HG02623 (cell line): ENCODE results near the gene CTCFL.

Experiments
- ATAC-seq: cut with Tn5 transposase; IDR thresholded peaks from one replicate; pipeline ENCODE4 v1.9.1; 2021; ENCODE audit warnings: moderate library complexity; ENCODE audit not compliant: unreplicated experiment

Gene CTCFL

GRCh38 chr20:57524511-57525176 lies at the start of gene CTCFL:
Gene CTCFL (minus strand): TSS chr20:57525140. CDS start chr20:57524205, 935 bp downstream.
- ATAC-seq, result no peak

GRCh38 chr20:57573894-57574293 lies 49.0 kb upstream of the CTCFL start:
- no peak for ATAC-seq

DNA sequence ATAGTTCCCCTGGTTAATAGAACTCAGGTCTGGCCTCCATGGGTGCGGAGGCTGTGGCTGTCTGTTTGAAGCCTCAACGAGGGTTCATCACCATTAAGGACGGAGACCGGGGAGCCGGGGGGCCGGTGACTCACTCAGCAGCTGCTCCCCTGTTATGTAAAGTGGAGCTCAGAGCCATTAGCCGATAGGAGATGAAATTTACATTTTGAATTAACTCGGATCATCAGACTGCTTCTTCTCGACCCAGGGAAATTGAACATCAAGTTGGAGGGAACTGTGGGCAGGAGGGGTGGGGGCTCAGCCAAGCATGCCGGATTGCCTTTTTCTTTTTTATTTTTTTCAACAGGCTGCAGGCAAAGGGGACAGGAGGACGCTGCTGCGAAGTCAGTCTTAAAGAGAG lies 48.3 kb upstream of the CTCFL start:
- no peak for ATAC-seq

DNA sequence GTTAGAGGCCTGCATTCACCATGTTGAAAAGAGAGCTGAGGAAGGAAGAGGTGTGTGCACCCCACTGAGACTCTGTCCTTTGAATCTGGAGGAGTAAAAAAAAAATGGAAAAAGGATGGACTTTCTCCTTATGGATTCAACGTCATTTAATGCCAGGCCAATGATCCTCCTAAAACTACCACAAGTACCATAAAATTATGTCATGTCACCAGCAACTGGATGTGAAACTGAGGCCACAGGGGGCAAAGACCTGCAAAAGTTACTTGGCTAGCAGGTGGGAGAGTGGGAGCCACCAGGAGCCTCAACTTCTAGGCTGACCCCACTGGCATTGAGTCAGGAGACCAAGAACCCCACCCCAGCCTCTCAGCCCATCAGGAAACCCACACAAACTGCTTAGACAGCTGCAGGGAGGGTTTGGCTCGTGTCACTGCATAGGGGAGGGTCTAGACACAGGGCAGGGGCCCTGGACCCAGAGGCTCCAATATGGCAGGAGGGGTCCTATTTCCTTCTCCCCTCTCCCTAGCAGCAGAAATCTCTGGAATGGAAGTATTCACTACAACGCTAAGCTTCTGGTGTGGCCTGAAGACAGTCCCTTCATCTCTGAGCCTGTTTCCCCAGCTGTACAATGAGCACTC lies 47.0 kb upstream of the CTCFL start:
- ATAC-seq, result no peak

DNA sequence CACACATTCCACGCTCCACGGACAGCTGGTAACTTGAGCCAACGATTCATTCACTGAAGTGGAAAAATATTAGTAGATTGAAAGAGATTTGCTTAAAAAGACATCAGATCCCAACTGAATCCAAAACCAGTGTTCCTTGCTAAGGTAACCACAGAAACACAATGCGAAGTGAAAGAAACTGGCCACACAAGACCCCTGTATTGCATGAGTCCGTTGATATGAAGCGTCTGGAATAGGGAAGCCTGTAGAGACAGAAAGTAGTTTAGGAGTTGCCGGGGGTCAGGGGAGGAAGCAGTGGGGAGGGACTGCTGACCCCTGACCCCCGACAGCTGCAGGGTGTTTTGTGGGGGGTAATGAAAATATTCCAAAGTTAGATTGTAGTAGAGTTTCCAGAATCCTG lies 46.0 kb upstream of the CTCFL start:
- no peak for ATAC-seq

- ATAC-seq, result no peak
Measured at GRCh38 chr20:57570145-57570850, 45.4 kb upstream of the CTCFL start.

DNA sequence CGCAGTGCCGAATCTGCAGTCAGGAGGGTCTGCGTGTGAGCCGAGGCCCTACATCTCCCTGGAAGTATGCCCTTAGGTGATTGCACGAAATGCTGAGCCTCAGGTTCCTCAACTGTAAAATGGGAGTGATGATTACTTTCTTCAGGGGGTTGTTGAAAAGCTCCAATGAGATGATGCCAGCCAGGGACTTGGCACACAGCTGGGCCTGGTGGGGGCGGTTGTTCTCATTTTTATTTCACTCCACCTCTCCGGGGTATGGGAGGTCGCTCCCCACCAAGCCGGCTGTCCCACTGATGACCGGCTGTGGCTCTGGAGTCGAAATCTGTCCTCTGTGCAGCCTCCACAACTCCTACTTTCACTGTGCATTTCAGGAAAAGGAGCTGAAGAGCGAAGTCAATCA lies 44.0 kb upstream of the CTCFL start:
- no peak for ATAC-seq

DNA sequence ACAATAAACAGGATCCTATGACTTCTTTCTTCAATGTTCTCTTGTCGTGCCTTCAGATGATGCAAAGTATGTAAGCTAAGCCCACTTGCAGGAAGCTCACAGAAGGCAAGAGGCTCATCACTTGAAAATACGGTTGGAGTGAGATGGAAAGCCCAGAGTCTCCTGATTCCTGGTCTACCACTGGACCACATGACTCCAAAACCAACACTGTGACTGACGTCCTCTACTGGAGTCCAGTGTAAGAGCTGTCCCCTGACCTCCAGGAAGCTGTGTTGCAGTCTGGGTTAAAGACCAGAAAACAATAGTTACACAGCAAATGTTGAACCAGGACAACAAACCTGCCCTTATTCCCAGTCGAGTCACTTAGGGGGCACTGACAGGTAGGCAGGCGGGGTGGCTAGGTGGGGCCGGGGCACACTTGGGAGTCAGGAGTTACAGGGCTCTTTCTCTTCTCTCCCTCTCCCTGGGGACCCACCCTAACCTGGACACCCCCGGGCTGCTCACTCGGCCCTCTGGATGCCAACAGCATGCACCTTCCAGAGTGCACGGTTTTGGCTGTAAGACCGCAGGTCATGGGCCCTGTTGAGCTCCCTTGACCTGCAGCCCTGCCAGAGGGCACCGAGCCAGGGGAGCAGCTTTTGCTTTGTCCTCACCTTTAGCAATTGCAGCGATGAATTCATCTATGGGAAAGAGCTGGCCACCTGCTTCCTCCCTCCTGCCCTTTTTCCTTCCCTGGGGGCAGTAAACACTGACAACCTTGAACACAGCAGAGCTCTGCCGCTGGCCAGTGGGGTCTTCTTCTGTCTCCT lies 43.4 kb upstream of the CTCFL start:
- no peak for ATAC-seq

- no peak for ATAC-seq
Measured at GRCh38 chr20:57567471-57568079, 42.6 kb upstream of the CTCFL start.

GRCh38 chr20:57566803-57567459 lies 42.0 kb upstream of the CTCFL start:
- no peak for ATAC-seq

- no peak for ATAC-seq
Measured at GRCh38 chr20:57566399-57566798, 41.5 kb upstream of the CTCFL start.

DNA sequence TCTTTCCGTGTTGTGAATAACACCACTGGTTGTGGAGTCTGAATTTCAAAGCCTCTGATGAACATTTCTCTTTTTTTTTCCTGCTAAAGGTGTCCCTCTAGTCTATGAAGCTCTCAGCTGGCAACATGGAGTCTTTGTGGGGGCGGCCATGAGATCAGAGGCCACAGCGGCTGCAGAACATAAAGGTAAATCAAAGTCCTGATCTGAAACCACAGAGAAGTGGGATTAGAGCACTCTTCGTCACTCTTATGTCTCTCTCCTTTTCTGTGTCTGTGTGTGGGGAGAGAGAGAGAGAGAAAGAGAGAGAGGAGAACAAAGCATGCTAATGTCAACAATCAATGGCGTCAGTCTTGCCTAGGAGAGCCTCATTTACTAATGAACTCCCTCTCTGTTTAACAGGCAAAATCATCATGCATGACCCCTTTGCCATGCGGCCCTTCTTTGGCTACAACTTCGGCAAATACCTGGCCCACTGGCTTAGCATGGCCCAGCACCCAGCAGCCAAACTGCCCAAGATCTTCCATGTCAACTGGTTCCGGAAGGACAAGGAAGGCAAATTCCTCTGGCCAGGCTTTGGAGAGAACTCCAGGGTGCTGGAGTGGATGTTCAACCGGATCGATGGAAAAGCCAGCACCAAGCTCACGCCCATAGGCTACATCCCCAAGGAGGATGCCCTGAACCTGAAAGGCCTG lies 40.2 kb upstream of the CTCFL start:
- ATAC-seq, result no peak

DNA sequence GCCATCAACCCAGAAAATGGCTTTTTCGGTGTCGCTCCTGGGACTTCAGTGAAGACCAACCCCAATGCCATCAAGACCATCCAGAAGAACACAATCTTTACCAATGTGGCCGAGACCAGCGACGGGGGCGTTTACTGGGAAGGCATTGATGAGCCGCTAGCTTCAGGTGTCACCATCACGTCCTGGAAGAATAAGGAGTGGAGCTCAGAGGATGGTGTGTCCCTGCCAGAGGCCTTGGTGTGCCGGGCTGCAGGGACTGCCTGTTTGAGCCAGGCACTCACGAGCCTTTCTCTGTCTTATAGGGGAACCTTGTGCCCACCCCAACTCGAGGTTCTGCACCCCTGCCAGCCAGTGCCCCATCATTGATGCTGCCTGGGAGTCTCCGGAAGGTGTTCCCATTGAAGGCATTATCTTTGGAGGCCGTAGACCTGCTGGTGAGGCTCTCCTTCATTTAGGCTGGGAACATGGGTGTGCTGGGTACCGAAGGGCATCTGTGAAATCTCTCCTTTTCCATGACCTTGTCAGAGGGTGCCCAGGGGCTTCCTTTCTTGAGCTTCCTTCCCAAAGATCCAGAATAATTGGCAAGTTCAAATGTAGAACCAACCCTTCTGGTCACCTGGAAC lies 39.4 kb upstream of the CTCFL start:
- no peak for ATAC-seq

DNA sequence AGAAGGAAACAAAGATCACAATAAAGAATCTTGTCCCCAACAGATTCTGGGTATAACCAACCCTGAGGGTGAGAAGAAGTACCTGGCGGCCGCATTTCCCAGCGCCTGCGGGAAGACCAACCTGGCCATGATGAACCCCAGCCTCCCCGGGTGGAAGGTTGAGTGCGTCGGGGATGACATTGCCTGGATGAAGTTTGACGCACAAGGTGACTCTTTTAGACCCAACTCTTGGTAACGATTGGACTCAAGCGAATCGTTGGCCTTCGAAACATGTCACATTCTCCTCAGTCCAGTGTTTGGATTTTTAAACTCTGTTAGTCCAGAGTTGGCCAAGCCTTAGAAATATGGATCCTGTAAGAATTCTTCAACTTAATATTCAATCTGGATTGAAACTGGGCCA lies 38.6 kb upstream of the CTCFL start:
- ATAC-seq, result no peak

DNA sequence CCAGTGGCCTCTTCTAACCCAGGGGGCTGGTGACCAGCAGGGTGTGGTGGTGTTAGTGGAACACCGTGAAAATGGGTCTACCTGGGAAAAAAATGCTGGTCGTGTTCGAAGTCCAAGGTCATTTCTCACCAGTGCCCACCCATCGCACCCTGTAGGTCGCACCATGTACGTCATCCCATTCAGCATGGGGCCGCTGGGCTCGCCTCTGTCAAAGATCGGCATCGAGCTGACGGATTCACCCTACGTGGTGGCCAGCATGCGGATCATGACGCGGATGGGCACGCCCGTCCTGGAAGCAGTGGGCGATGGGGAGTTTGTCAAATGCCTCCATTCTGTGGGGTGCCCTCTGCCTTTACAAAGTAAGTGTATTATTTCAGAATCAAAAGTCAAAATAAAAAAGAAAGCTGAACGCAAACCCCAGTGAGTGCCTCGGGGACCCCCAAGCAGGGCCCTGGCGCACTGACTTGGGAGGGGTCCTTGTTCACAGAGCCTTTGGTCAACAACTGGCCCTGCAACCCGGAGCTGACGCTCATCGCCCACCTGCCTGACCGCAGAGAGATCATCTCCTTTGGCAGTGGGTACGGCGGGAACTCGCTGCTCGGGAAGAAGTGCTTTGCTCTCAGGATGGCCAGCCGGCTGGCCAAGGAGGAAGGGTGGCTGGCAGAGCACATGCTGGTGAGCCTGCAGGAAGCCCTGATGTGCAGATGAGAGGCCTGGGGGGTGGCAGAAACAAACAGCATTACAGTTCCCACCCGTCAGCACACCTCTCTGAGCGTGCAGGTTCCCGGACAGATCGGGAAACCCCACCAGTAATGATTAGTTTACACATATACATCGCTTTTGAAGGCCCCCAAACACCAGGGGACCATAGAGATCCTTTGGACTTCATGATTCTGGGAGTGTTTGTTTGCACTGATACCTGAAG lies 37.9 kb upstream of the CTCFL start:
- ATAC-seq, result no peak

DNA sequence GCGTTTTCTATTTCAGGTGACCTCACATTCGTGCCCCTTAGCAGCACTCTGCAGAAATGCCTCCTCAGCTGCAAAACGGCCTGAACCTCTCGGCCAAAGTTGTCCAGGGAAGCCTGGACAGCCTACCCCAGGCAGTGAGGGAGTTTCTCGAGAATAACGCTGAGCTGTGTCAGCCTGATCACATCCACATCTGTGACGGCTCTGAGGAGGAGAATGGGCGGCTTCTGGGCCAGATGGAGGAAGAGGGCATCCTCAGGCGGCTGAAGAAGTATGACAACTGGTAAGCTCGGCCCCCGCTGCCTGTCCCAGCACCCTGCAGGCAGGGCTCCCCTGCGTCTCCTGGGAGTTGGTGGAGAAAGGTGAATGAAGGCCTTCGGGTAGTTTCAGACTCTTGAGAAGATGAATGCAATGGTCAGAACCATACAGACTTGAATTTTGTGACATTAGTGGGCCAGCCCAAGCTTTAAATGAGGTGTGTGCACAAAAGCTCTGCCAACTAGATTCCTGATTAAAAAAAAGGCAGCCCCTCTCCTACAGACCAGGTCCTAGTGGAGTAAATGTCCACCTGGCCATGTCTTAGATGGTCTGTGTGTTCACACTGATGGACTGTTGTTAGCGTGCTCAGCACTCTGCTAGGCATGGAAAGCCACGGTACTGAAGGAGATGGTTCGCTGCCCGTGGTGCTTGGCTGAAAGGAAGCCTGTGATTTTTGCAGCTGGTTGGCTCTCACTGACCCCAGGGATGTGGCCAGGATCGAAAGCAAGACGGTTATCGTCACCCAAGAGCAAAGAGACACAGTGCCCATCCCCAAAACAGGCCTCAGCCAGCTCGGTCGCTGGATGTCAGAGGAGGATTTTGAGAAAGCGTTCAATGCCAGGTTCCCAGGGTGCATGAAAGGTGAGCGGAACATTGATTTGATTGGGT lies 36.7 kb upstream of the CTCFL start:
- no peak for ATAC-seq
